ENCODE data around the gene GPR176.

The GPR176 gene

GRCh38 chr15:39919748-39920509, at the start of gene GPR176:
TSS of gene GPR176 (minus strand) at chr15:39920266. CDS start at chr15:39920026, 240 bp downstream.
- no peak for DNase-seq (ENCODE audit: low spot score)

GRCh38 chr15:39969002-39969394, 48.9 kb upstream of the GPR176 start:
- DNase-seq (ENCODE audit: low spot score): no peak

- no peak for DNase-seq (ENCODE audit: low spot score)
These were observed 48.4 kb upstream of the GPR176 start for GRCh38 chr15:39968273-39969001.

GRCh38 chr15:39966521-39966920, 46.5 kb upstream of the GPR176 start:
- DNase-seq (ENCODE audit: low spot score): no peak

GRCh38 chr15:39963786-39964185, 43.7 kb upstream of the GPR176 start:
- DNase-seq (ENCODE audit: low spot score): no peak

GRCh38 chr15:39961051-39961450, 41.0 kb upstream of the GPR176 start:
- no peak for DNase-seq (ENCODE audit: low spot score)

- DNase-seq (ENCODE audit: low spot score): no peak
These were observed 40.3 kb upstream of the GPR176 start for GRCh38 chr15:39960411-39960810.

- no peak for DNase-seq (ENCODE audit: low spot score)
These were observed 39.3 kb upstream of the GPR176 start for GRCh38 chr15:39959411-39959810.

GRCh38 chr15:39957481-39957880, 37.4 kb upstream of the GPR176 start:
- no peak for DNase-seq (ENCODE audit: low spot score)

- DNase-seq (ENCODE audit: low spot score): no peak
These were observed 33.5 kb upstream of the GPR176 start for GRCh38 chr15:39953521-39953920.

- DNase-seq (ENCODE audit: low spot score): no peak
These were observed 31.5 kb upstream of the GPR176 start for GRCh38 chr15:39951561-39951960.

- no peak for DNase-seq (ENCODE audit: low spot score)
These were observed 28.8 kb upstream of the GPR176 start for GRCh38 chr15:39948817-39949216.

GRCh38 chr15:39947401-39948197, 27.5 kb upstream of the GPR176 start:
- no peak for DNase-seq (ENCODE audit: low spot score)

GRCh38 chr15:39946862-39947261, 26.8 kb upstream of the GPR176 start:
- no peak for DNase-seq (ENCODE audit: low spot score)

- no peak for DNase-seq (ENCODE audit: low spot score)
These were observed 24.7 kb upstream of the GPR176 start for GRCh38 chr15:39944726-39945125.

GRCh38 chr15:39942753-39943150, 22.7 kb upstream of the GPR176 start:
- DNase-seq (ENCODE audit: low spot score): no peak

- DNase-seq (ENCODE audit: low spot score): no peak
These were observed 22.2 kb upstream of the GPR176 start for GRCh38 chr15:39942101-39942752.

GRCh38 chr15:39939487-39940452, 19.7 kb upstream of the GPR176 start:
- peak; percentile 52 for DNase-seq (ENCODE audit: low spot score)

GRCh38 chr15:39937696-39938095, 17.6 kb upstream of the GPR176 start:
- no peak for DNase-seq (ENCODE audit: low spot score)

GRCh38 chr15:39936681-39937080, 16.6 kb upstream of the GPR176 start:
- DNase-seq (ENCODE audit: low spot score): no peak

- DNase-seq (ENCODE audit: low spot score): no peak
These were observed 16.1 kb upstream of the GPR176 start for GRCh38 chr15:39936187-39936586.

Measured in NAMALWA (cell line).